Gastrocnemius medialis (tissue), 4 donors: ENCODE measurements around the gene KCNAB1. TPM values are rescaled to one million over a fixed set of nuclear protein-coding genes. Genes with fewer than 3 reads are reported as not detected.

Experiments used
- ATAC-seq, 2 donors: fragments of 150-250 bp; one replicate each; pipeline ENCODE4 v1.9.1; 2016
- DNase-seq, 2 donors: peaks; one replicate each; pipeline ENCODE4 v3.0.0-alpha.2; 2019
- H3K27ac ChIP-seq, 4 donors: fragments of 200-600 bp; sonication (generic); 1 replicate in 1 of 4; 2 replicates in 3 of 4; pipeline ENCODE4 v1.5.1; 2016 to 2018; ENCODE audit warnings: mild to moderate bottlenecking in 2 of 4, moderate library complexity in 1 of 4
- H3K27me3 ChIP-seq, 3 donors: fragments of 200-600 bp; sonication (generic) in 2 of 3; 1 replicate in 1 of 3; 2 replicates in 2 of 3; pipeline versions ENCODE4 v1.5.1 to v1.6.0; 2016 to 2019; ENCODE audit warnings: mild to moderate bottlenecking in 1 of 3, moderate library complexity in 1 of 3
- H3K36me3 ChIP-seq, 2 donors: fragments of 200-600 bp; sonication (generic) in 1 of 2; one replicate each; pipeline ENCODE4 v1.5.1; 2017 to 2018
- H3K4me1 ChIP-seq, 2 donors: fragments of 200-600 bp; sonication (generic) in 1 of 2; one replicate each; pipeline ENCODE4 v1.5.1; 2016 to 2017; ENCODE audit warnings: mild to moderate bottlenecking in 2 of 2
- H3K4me3 ChIP-seq, 4 donors: fragments of 200-600 bp; sonication (generic) in 3 of 4; 1 replicate in 1 of 4; 2 replicates in 3 of 4; pipeline ENCODE4 v1.5.1; 2016 to 2019; ENCODE audit warnings: mild to moderate bottlenecking in 2 of 4
- H3K9me3 ChIP-seq, 3 donors: fragments of 200-600 bp; sonication (generic) in 2 of 3; 1 replicate in 1 of 3; 2 replicates in 2 of 3; pipeline ENCODE4 v1.5.1; 2016 to 2019
- CTCF ChIP-seq, 5 experiments: fragments of 450-650 bp in 3 of 5; fragments of 200-600 bp in 2 of 5; sonication (generic) in 2 of 5; IDR thresholded peaks in 4 of 5; conservative IDR thresholded peaks in 1 of 5; 1 replicate in 4 of 5; 2 replicates in 1 of 5; pipeline ENCODE4 v1.5.1; 2016 to 2019; ENCODE audit warnings: antibody characterized with exemption in 5 of 5, mild to moderate bottlenecking in 3 of 5, moderate library complexity in 3 of 5
- POLR2A ChIP-seq, 2 donors: fragments of 450-650 bp; IDR thresholded peaks; one replicate each; pipeline ENCODE4 v1.6.1; 2017; ENCODE audit warnings: antibody characterized with exemption in 2 of 2, mild to moderate bottlenecking in 2 of 2, moderate library complexity in 2 of 2
- in situ Hi-C, 4 donors: fragments of 200-750 bp; cut with MboI; loops; one replicate each; pipeline versions ENCODE4 v1.15.0 to v1.8.0; 2017; ENCODE audit warnings: low sequenced_read_pairs in 4 of 4
- intact Hi-C: fragments of 100-400 bp; cut with DNase I; formaldehyde crosslinking; loops from one replicate; pipeline ENCODE4 v1.15.1; 2023; ENCODE audit warnings: low total_unique reads
- total RNA-seq, 4 donors: library from RNA; depleted of rRNA; stranded (reverse); fragments of >200 nt; gene quantifications; one replicate each; pipeline versions ENCODE4 v1.1.0 to v1.2.3, GENCODE V29; 2016

The KCNAB1 gene
- total RNA-seq, 4 donors from 2014 or later, result 0.46 to 3.6 (median 1.9) TPM

- H3K4me1 ChIP-seq, result no peaks in the 10 kb centered on the region
- ATAC-seq, result no peak
- H3K4me3 ChIP-seq, result no peak overlapping the region
- TF ChIP-seq CTCF (IDR thresholded peaks at IDR 0.05 in 4 of 5, conservative IDR thresholded peaks at IDR 0.05 in 1 of 5), result no peak
- no peak for TF ChIP-seq POLR2A (IDR thresholded peaks at IDR 0.05)
- in situ Hi-C loops, result no loop called here
- H3K27ac ChIP-seq, result no peak overlapping the region
- H3K36me3 ChIP-seq, result no peaks in the 10 kb centered on the region
- no peaks in the 10 kb centered on the region for H3K9me3 ChIP-seq
- no peak for DNase-seq
- intact Hi-C loops, result loop anchor here (1.0 kb wide), 1 partner anchor 345 kb away; no protein-coding TSS in a partner anchor
- H3K27me3 ChIP-seq, result no peaks in the 10 kb centered on the region
Measured at GRCh38 chr3:156498307-156498706, 377.9 kb downstream of the KCNAB1 start.

- intact Hi-C loops, result no loop called here
- in situ Hi-C loops, result loop anchor here (5.0 to 10.0 kb wide), 4 partner anchors 322 to 362 kb away; no protein-coding TSS in a partner anchor
- no peak for TF ChIP-seq POLR2A (IDR thresholded peaks at IDR 0.05)
- no peak for TF ChIP-seq CTCF (IDR thresholded peaks at IDR 0.05 in 4 of 5, conservative IDR thresholded peaks at IDR 0.05 in 1 of 5)
- no peak overlapping the region for H3K27ac ChIP-seq
- no peaks in the 10 kb centered on the region for H3K36me3 ChIP-seq
- no peaks in the 10 kb centered on the region for H3K9me3 ChIP-seq
- DNase-seq (no peak), ATAC-seq (no peak)
- H3K27me3 ChIP-seq, result no peaks in the 10 kb centered on the region
- H3K4me1 ChIP-seq, result no peaks in the 10 kb centered on the region
- no peak overlapping the region for H3K4me3 ChIP-seq
Measured at GRCh38 chr3:156507285-156507684, 386.9 kb downstream of the KCNAB1 start.

- in situ Hi-C loops (loop anchor here (5.0 to 10.0 kb wide), 4 partner anchors 325 to 365 kb away; no protein-coding TSS in a partner anchor), intact Hi-C loops (loop anchor here (1.0 kb wide), 1 partner anchor 359 kb away; no protein-coding TSS in a partner anchor)
- no peak overlapping the region for H3K27ac ChIP-seq
- no peaks in the 10 kb centered on the region for H3K36me3 ChIP-seq
- no peaks in the 10 kb centered on the region for H3K4me1 ChIP-seq
- H3K9me3 ChIP-seq, result no peaks in the 10 kb centered on the region
- H3K27me3 ChIP-seq, result no peaks in the 10 kb centered on the region
- ATAC-seq (peak; percentile 74 to 76), DNase-seq (no peak)
- H3K4me3 ChIP-seq, result no peak overlapping the region
- TF ChIP-seq POLR2A (IDR thresholded peaks at IDR 0.05), result no peak
- peak; percentile 29 to 63 (median 45) for TF ChIP-seq CTCF (IDR thresholded peaks at IDR 0.05 in 4 of 5, conservative IDR thresholded peaks at IDR 0.05 in 1 of 5)
Measured at GRCh38 chr3:156509189-156510174, 389.1 kb downstream of the KCNAB1 start.

GRCh38 chr3:156511987-156512677 lies 391.8 kb downstream of the KCNAB1 start:
- Histone ChIP-seq H3K4me1 (no peaks in the 10 kb centered on the region), H3K4me3 (no peak overlapping the region), H3K9me3 (no peaks in the 10 kb centered on the region), H3K36me3 (no peaks in the 10 kb centered on the region), H3K27ac (no peak overlapping the region), H3K27me3 (no peaks in the 10 kb centered on the region)
- DNase-seq (no peak), ATAC-seq (no peak)
- no peak for TF ChIP-seq POLR2A (IDR thresholded peaks at IDR 0.05)
- TF ChIP-seq CTCF (IDR thresholded peaks at IDR 0.05 in 4 of 5, conservative IDR thresholded peaks at IDR 0.05 in 1 of 5), result no peak
- in situ Hi-C loops (no loop called here), intact Hi-C loops (no loop called here)
